ENCODE measurements around the gene AMBRA1. TPM values are rescaled to one million over a fixed set of nuclear protein-coding genes. Genes with fewer than 3 reads are reported as not detected.
A peak's percentile ranks its signal among the peaks of the same experiment; 100 is the strongest.

The AMBRA1 gene
- polyA plus RNA-seq, 3 donors from 2014 or later, result 5.3 to 12.8 (median 7.4) TPM

GRCh38 chr11:46471943-46472661 is 121.7 kb downstream of the AMBRA1 start:
- no peak overlapping the region for H3K27ac Mint-ChIP-seq
- no peak for DNase-seq
- peaks cover 6 to 13% (median 8%) of the 10 kb centered on the region in 3 donors for H3K36me3 Mint-ChIP-seq
- no peaks in the 10 kb centered on the region for H3K9me3 Mint-ChIP-seq
- peaks cover 30 to 51% of the 10 kb centered on the region in 2 donors for H3K4me1 Mint-ChIP-seq
- no peak overlapping the region for H3K4me3 Mint-ChIP-seq
- peaks cover 0 to 2% (median 0%) of the 10 kb centered on the region in 3 donors for H3K27me3 Mint-ChIP-seq (ENCODE audit: low read depth in 3 of 3)

- Mint-ChIP-seq H3K9me3 (no peaks in the 10 kb centered on the region), H3K4me3 (no peak overlapping the region), H3K36me3 (peaks cover 6 to 14% (median 13%) of the 10 kb centered on the region in 3 donors), H3K27ac (no peak overlapping the region), H3K4me1 (peaks cover 10 to 45% of the 10 kb centered on the region in 2 donors), H3K27me3 (ENCODE audit: low read depth in 3 of 3) (peaks cover 0 to 2% (median 0%) of the 10 kb centered on the region in 3 donors)
- DNase-seq, result no peak
Measured at GRCh38 chr11:46469926-46470325, 123.9 kb downstream of the AMBRA1 start.

GRCh38 chr11:46465683-46466082 is 128.1 kb downstream of the AMBRA1 start:
- Mint-ChIP-seq H3K9me3 (no peaks in the 10 kb centered on the region), H3K36me3 (peaks cover 6 to 14% (median 7%) of the 10 kb centered on the region in 3 donors), H3K4me3 (no peak overlapping the region), H3K27me3 (ENCODE audit: low read depth in 3 of 3) (peaks cover 0 to 2% (median 0%) of the 10 kb centered on the region in 3 donors), H3K27ac (no peak overlapping the region), H3K4me1 (peaks cover 0 to 33% of the 10 kb centered on the region in 2 donors)
- DNase-seq, result no peak

- Mint-ChIP-seq H3K27me3 (ENCODE audit: low read depth in 3 of 3) (peaks cover 0 to 2% (median 0%) of the 10 kb centered on the region in 3 donors), H3K36me3 (peaks cover 5 to 14% (median 6%) of the 10 kb centered on the region in 3 donors), H3K4me3 (no peak overlapping the region), H3K4me1 (peaks cover 0 to 33% of the 10 kb centered on the region in 2 donors), H3K9me3 (no peaks in the 10 kb centered on the region), H3K27ac (no peak overlapping the region)
- DNase-seq, result no peak
Measured at GRCh38 chr11:46463701-46464421, 130.0 kb downstream of the AMBRA1 start.

GRCh38 chr11:46461461-46461927 is 132.3 kb downstream of the AMBRA1 start:
- Mint-ChIP-seq H3K4me1 (peaks cover 0 to 33% of the 10 kb centered on the region in 2 donors), H3K9me3 (no peaks in the 10 kb centered on the region), H3K36me3 (peaks cover 0 to 5% (median 0%) of the 10 kb centered on the region in 3 donors), H3K27me3 (ENCODE audit: low read depth in 3 of 3) (peaks cover 0 to 2% (median under 1%) of the 10 kb centered on the region in 3 donors), H3K4me3 (no peak overlapping the region), H3K27ac (no peak overlapping the region)
- no peak for DNase-seq

- Mint-ChIP-seq H3K4me3 (no peak overlapping the region), H3K27me3 (ENCODE audit: low read depth in 3 of 3) (peaks cover 0 to 2% (median 2%) of the 10 kb centered on the region in 3 donors), H3K9me3 (no peaks in the 10 kb centered on the region), H3K27ac (peak overlapping the region in 1 of 6 donors; percentile 22), H3K4me1 (peaks cover 0 to 17% of the 10 kb centered on the region in 2 donors), H3K36me3 (no peaks in the 10 kb centered on the region)
- no peak for DNase-seq
Measured at GRCh38 chr11:46458491-46458890, 135.3 kb downstream of the AMBRA1 start.

GRCh38 chr11:46457659-46458424 is 136.0 kb downstream of the AMBRA1 start:
- Mint-ChIP-seq H3K4me3 (no peak overlapping the region), H3K4me1 (peaks cover 0 to 12% of the 10 kb centered on the region in 2 donors), H3K9me3 (no peaks in the 10 kb centered on the region), H3K36me3 (no peaks in the 10 kb centered on the region), H3K27me3 (ENCODE audit: low read depth in 3 of 3) (peaks cover 0 to 2% (median 2%) of the 10 kb centered on the region in 3 donors), H3K27ac (no peak overlapping the region)
- no peak for DNase-seq

- no peak for DNase-seq
- H3K27me3 Mint-ChIP-seq (ENCODE audit: low read depth in 3 of 3), result peaks cover 0 to 2% (median 0%) of the 10 kb centered on the region in 3 donors
- no peak overlapping the region for H3K27ac Mint-ChIP-seq
- peaks cover 0 to 6% of the 10 kb centered on the region in 2 donors for H3K4me1 Mint-ChIP-seq
- H3K4me3 Mint-ChIP-seq, result no peak overlapping the region
- H3K9me3 Mint-ChIP-seq, result no peaks in the 10 kb centered on the region
- no peaks in the 10 kb centered on the region for H3K36me3 Mint-ChIP-seq
Measured at GRCh38 chr11:46457021-46457420, 136.8 kb downstream of the AMBRA1 start.

GRCh38 chr11:46456269-46457001 is 137.4 kb downstream of the AMBRA1 start:
- DNase-seq, result no peak
- Mint-ChIP-seq H3K4me3 (no peak overlapping the region), H3K27ac (no peak overlapping the region), H3K27me3 (ENCODE audit: low read depth in 3 of 3) (peaks cover 0 to 2% (median 0%) of the 10 kb centered on the region in 3 donors), H3K36me3 (no peaks in the 10 kb centered on the region), H3K9me3 (no peaks in the 10 kb centered on the region), H3K4me1 (no peaks in the 10 kb centered on the region)

GRCh38 chr11:46455834-46456233 is 138.0 kb downstream of the AMBRA1 start:
- no peak for DNase-seq
- H3K4me1 Mint-ChIP-seq, result no peaks in the 10 kb centered on the region
- H3K4me3 Mint-ChIP-seq, result no peak overlapping the region
- no peak overlapping the region for H3K27ac Mint-ChIP-seq
- no peaks in the 10 kb centered on the region for H3K36me3 Mint-ChIP-seq
- H3K27me3 Mint-ChIP-seq (ENCODE audit: low read depth in 3 of 3), result peaks cover 0 to 2% (median 0%) of the 10 kb centered on the region in 3 donors
- no peaks in the 10 kb centered on the region for H3K9me3 Mint-ChIP-seq

GRCh38 chr11:46452918-46453517 is 140.8 kb downstream of the AMBRA1 start:
- Mint-ChIP-seq H3K4me1 (peaks cover 3 to 11% of the 10 kb centered on the region in 2 donors), H3K27ac (no peak overlapping the region)

GRCh38 chr11:46451759-46452158 is 142.1 kb downstream of the AMBRA1 start:
- H3K9me3 Mint-ChIP-seq, result no peaks in the 10 kb centered on the region
- peak overlapping the region in 2 of 6 donors; percentile 9 to 46 for H3K27ac Mint-ChIP-seq
- peaks cover 0 to 3% (median 1%) of the 10 kb centered on the region in 3 donors for H3K27me3 Mint-ChIP-seq (ENCODE audit: low read depth in 3 of 3)
- peaks cover 5 to 13% of the 10 kb centered on the region in 2 donors for H3K4me1 Mint-ChIP-seq
- H3K36me3 Mint-ChIP-seq, result peaks cover 0 to 4% (median 0%) of the 10 kb centered on the region in 3 donors
- DNase-seq, result no peak
- no peak overlapping the region for H3K4me3 Mint-ChIP-seq

More at GRCh38 chr11:46452918-46453517, 140.8 kb downstream of the AMBRA1 start:
- Mint-ChIP-seq H3K9me3 (no peaks in the 10 kb centered on the region), H3K27me3 (ENCODE audit: low read depth in 3 of 3) (peaks cover 0 to 3% (median 1%) of the 10 kb centered on the region in 3 donors), H3K4me3 (no peak overlapping the region), H3K36me3 (peaks cover 0 to 4% (median 0%) of the 10 kb centered on the region in 3 donors)
- DNase-seq, result no peak

All from immature natural killer cell (primary cell).